ENCODE measurements around the gene LYST.
A peak's percentile ranks its signal among the peaks of the same experiment; 100 is the strongest.
"Not testable (repeated sequence)": the region's sequence is repeated elsewhere in the genome, so short reads cannot be mapped to it uniquely, and the experiment has no call there.

LYST gene

GRCh38 chr1:235649368-235650163 lies 217.1 kb downstream of the LYST start, which contains the start of gene GNG4:
TSS of gene GNG4 (minus strand) at chr1:235649784. CDS start at chr1:235583838, 65,946 bp downstream.
- TF ChIP-seq EZH2phosphoT487 (IDR thresholded peaks at IDR 0.05; ENCODE audit: borderline replicate concordance, low read length) (no peak), CTCF (IDR thresholded peaks at IDR 0.05; ENCODE audit: low read depth, low read length, poor library complexity, severe bottlenecking) (no peak)
- Histone ChIP-seq H3K4me2 (ENCODE audit: low read length) (peak within 1 kb of the TSS; percentile 36; the same call in 1 of the 2 replicates), H4K20me1 (ENCODE audit: control insufficient read depth, insufficient read depth, low read depth, low read length) (no peaks in the 10 kb centered on the region), H3K27me3 (ENCODE audit: control insufficient read depth, low read length) (peaks cover 30% of the 10 kb centered on the region), H3K36me3 (ENCODE audit: control insufficient read depth, low read length) (no peaks in the 10 kb centered on the region), H3K9me3 (ENCODE audit: control insufficient read depth, insufficient read depth, low read length) (no peaks in the 10 kb centered on the region), H3K4me1 (ENCODE audit: control insufficient read depth, low read length) (no peaks in the 10 kb centered on the region), H3K9me2 (replicated peaks; ENCODE audit: control insufficient read depth, low read length) (no peaks in the 10 kb centered on the region), H3K79me2 (ENCODE audit: control insufficient read depth, low read length) (no peaks in the 10 kb centered on the region), H3K4me3 (ENCODE audit: low read length) (no peak within 1 kb of the TSS), H3F3A (ENCODE audit: control insufficient read depth, insufficient read depth) (no peaks in the 10 kb centered on the region), H3K27ac (ENCODE audit: low read depth, low read length) (no peak within 1 kb of the TSS)

- H3F3A ChIP-seq (ENCODE audit: control insufficient read depth, insufficient read depth): no peaks in the 10 kb centered on the region
- no peak overlapping the region for H3K27ac ChIP-seq (ENCODE audit: low read depth, low read length)
- no peak overlapping the region for H3K4me3 ChIP-seq (ENCODE audit: low read length)
- H3K4me1 ChIP-seq (ENCODE audit: control insufficient read depth, low read length): no peaks in the 10 kb centered on the region
- H4K20me1 ChIP-seq (ENCODE audit: control insufficient read depth, insufficient read depth, low read depth, low read length): no peaks in the 10 kb centered on the region
- H3K9me2 ChIP-seq (replicated peaks; ENCODE audit: control insufficient read depth, low read length): no peaks in the 10 kb centered on the region
- H3K4me2 ChIP-seq (ENCODE audit: low read length): no peak overlapping the region
- TF ChIP-seq CTCF (IDR thresholded peaks at IDR 0.05; ENCODE audit: low read depth, low read length, poor library complexity, severe bottlenecking) (no peak), EZH2phosphoT487 (IDR thresholded peaks at IDR 0.05; ENCODE audit: borderline replicate concordance, low read length) (no peak)
- H3K9me3 ChIP-seq (ENCODE audit: control insufficient read depth, insufficient read depth, low read length): no peaks in the 10 kb centered on the region
- no peaks in the 10 kb centered on the region for H3K36me3 ChIP-seq (ENCODE audit: control insufficient read depth, low read length)
- peaks cover 30% of the 10 kb centered on the region for H3K27me3 ChIP-seq (ENCODE audit: control insufficient read depth, low read length)
- no peaks in the 10 kb centered on the region for H3K79me2 ChIP-seq (ENCODE audit: control insufficient read depth, low read length)
Observed at GRCh38 chr1:235648954-235649367, 217.7 kb downstream of the LYST start.

GRCh38 chr1:235648407-235648907 lies 218.2 kb downstream of the LYST start:
- no peaks in the 10 kb centered on the region for H3K9me3 ChIP-seq (ENCODE audit: control insufficient read depth, insufficient read depth, low read length)
- no peaks in the 10 kb centered on the region for H3K36me3 ChIP-seq (ENCODE audit: control insufficient read depth, low read length)
- no peaks in the 10 kb centered on the region for H4K20me1 ChIP-seq (ENCODE audit: control insufficient read depth, insufficient read depth, low read depth, low read length)
- TF ChIP-seq CTCF (IDR thresholded peaks at IDR 0.05; ENCODE audit: low read depth, low read length, poor library complexity, severe bottlenecking): no peak
- TF ChIP-seq EZH2phosphoT487 (IDR thresholded peaks at IDR 0.05; ENCODE audit: borderline replicate concordance, low read length): no peak
- no peak overlapping the region for H3K27ac ChIP-seq (ENCODE audit: low read depth, low read length)
- no peak overlapping the region for H3K4me3 ChIP-seq (ENCODE audit: low read length)
- no peaks in the 10 kb centered on the region for H3K79me2 ChIP-seq (ENCODE audit: control insufficient read depth, low read length)
- no peaks in the 10 kb centered on the region for H3K4me1 ChIP-seq (ENCODE audit: control insufficient read depth, low read length)
- no peaks in the 10 kb centered on the region for H3K9me2 ChIP-seq (replicated peaks; ENCODE audit: control insufficient read depth, low read length)
- no peak overlapping the region for H3K4me2 ChIP-seq (ENCODE audit: low read length)
- peaks cover 30% of the 10 kb centered on the region for H3K27me3 ChIP-seq (ENCODE audit: control insufficient read depth, low read length)
- H3F3A ChIP-seq (ENCODE audit: control insufficient read depth, insufficient read depth): no peaks in the 10 kb centered on the region

- H3K27me3 ChIP-seq (ENCODE audit: control insufficient read depth, low read length): peaks cover 33% of the 10 kb centered on the region
- H3K79me2 ChIP-seq (ENCODE audit: control insufficient read depth, low read length); H3F3A ChIP-seq (ENCODE audit: control insufficient read depth, insufficient read depth); H3K4me1 ChIP-seq (ENCODE audit: control insufficient read depth, low read length); H3K27ac ChIP-seq (ENCODE audit: low read depth, low read length); H3K4me3 ChIP-seq (ENCODE audit: low read length); H3K36me3 ChIP-seq (ENCODE audit: control insufficient read depth, low read length); H3K4me2 ChIP-seq (ENCODE audit: low read length); H3K9me2 ChIP-seq (replicated peaks; ENCODE audit: control insufficient read depth, low read length); H4K20me1 ChIP-seq (ENCODE audit: control insufficient read depth, insufficient read depth, low read depth, low read length); H3K9me3 ChIP-seq (ENCODE audit: control insufficient read depth, insufficient read depth, low read length): not testable (repeated sequence)
Observed at GRCh38 chr1:235647537-235647936, 219.2 kb downstream of the LYST start.

All from DOHH2 (cell line).